Glutamatergic neuron (in vitro differentiated cells): Measurements from ENCODE around the gene USP17L15. TPM values are rescaled to one million over a fixed set of nuclear protein-coding genes. Genes with fewer than 3 reads are reported as not detected.
"Not testable (repeated sequence)": the region's sequence is repeated elsewhere in the genome, so short reads cannot be mapped to it uniquely, and the experiment has no call there.

Experiments used
- DNase-seq: peaks from one replicate; pipeline ENCODE4 v3.0.0; 2022
- H3K27ac Mint-ChIP-seq: one replicate; pipeline ENCODE4 v1.8.0; 2020; ENCODE audit warnings: mild to moderate bottlenecking, mixed read lengths, inconsistent platforms; ENCODE audit not compliant: unreplicated experiment
- H3K27me3 Mint-ChIP-seq: one replicate; pipeline ENCODE4 v1.8.0; 2020; ENCODE audit warnings: mild to moderate bottlenecking, moderate library complexity, mixed read lengths, inconsistent platforms; ENCODE audit not compliant: unreplicated experiment
- H3K36me3 Mint-ChIP-seq: one replicate; pipeline ENCODE4 v1.8.0; 2020; ENCODE audit warnings: mild to moderate bottlenecking, mixed read lengths, inconsistent platforms; ENCODE audit not compliant: unreplicated experiment
- H3K4me1 Mint-ChIP-seq: one replicate; pipeline ENCODE4 v1.8.0; 2020; ENCODE audit warnings: mild to moderate bottlenecking, low read depth, mixed read lengths, inconsistent platforms; ENCODE audit not compliant: unreplicated experiment
- H3K4me3 Mint-ChIP-seq: one replicate; pipeline ENCODE4 v1.8.0; 2020; ENCODE audit warnings: mild to moderate bottlenecking, mixed read lengths, inconsistent platforms; ENCODE audit not compliant: unreplicated experiment
- H3K9me3 Mint-ChIP-seq: one replicate; pipeline ENCODE4 v1.8.0; 2020; ENCODE audit warnings: mild to moderate bottlenecking, moderate library complexity, mixed read lengths, inconsistent platforms; ENCODE audit not compliant: unreplicated experiment
- long read RNA-seq: library from polyadenylated mRNA; unstranded; transcript quantifications from one replicate; pipeline ENCODE4 v2.0.0, GENCODE V29; 2020; ENCODE audit not compliant: unreplicated experiment
- total RNA-seq: library from RNA; stranded (reverse); fragmentation: NEBNext Ultra II Directional; extraction: Animal tissue kit (Norgen Biotek cat#: 25700); gene quantifications from one replicate; pipeline ENCODE4 v1.2.1, GENCODE V29; 2021; ENCODE audit not compliant: unreplicated experiment

USP17L15 gene
- not detected for total RNA-seq
- long read RNA-seq = 0 reads

- not testable (repeated sequence) for H3K9me3 Mint-ChIP-seq, DNase-seq, H3K4me3 Mint-ChIP-seq, H3K36me3 Mint-ChIP-seq, H3K27ac Mint-ChIP-seq, H3K4me1 Mint-ChIP-seq, H3K27me3 Mint-ChIP-seq
Observed at GRCh38 chr4:9234085-9234484, at the start of gene USP17L15. Gene USP17L15, plus strand, starts transcription at chr4:9234385. Its CDS starts 0 bp downstream, at chr4:9234385.

GRCh38 chr4:9210357-9210756 is 23.8 kb upstream of the USP17L15 start, which contains the start of gene USP17L10:
Gene USP17L10, plus strand, starts transcription at chr4:9210657. Its CDS starts 0 bp downstream, at chr4:9210657.
- not testable (repeated sequence) for DNase-seq, H3K36me3 Mint-ChIP-seq, H3K27me3 Mint-ChIP-seq, H3K9me3 Mint-ChIP-seq, H3K4me3 Mint-ChIP-seq, H3K4me1 Mint-ChIP-seq, H3K27ac Mint-ChIP-seq

- not testable (repeated sequence) for H3K4me3 Mint-ChIP-seq, H3K36me3 Mint-ChIP-seq, H3K9me3 Mint-ChIP-seq, H3K27me3 Mint-ChIP-seq, H3K27ac Mint-ChIP-seq, H3K4me1 Mint-ChIP-seq, DNase-seq
Observed at GRCh38 chr4:9214701-9215100, 19.5 kb upstream of the USP17L15 start.

DNA sequence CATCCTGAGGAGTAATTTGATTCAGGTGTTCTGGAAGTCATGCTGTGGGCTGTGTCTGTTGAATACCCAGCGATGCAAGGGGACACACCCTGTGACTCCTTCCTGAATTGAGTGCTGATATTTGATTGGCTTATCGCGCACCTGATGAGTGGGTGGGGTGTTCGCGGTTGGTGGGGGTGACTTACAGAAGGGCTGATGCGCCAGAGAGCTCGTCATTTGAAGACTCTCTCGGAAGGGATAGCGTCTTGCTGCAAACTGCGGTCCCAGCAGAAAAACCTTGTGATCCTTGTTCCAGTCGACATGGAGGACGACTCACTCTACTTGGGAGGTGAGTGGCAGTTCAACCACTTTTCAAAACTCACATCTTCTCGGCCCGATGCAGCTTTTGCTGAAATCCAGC is 19.1 kb upstream of the USP17L15 start, which contains the start of gene USP17L11:
USP17L11 (plus strand) TSS at position 301 of the 400 bp plus-strand sequence; CDS start at position 301, 0 bp downstream.
- not testable (repeated sequence) for H3K4me3 Mint-ChIP-seq, H3K9me3 Mint-ChIP-seq, H3K27ac Mint-ChIP-seq, H3K36me3 Mint-ChIP-seq, H3K4me1 Mint-ChIP-seq, H3K27me3 Mint-ChIP-seq, DNase-seq

GRCh38 chr4:9219852-9220251 is 14.3 kb upstream of the USP17L15 start, which contains the start of gene USP17L12:
Gene USP17L12, plus strand, starts transcription at chr4:9220152. Its CDS starts 0 bp downstream, at chr4:9220152.
- not testable (repeated sequence) for H3K27ac Mint-ChIP-seq, H3K4me3 Mint-ChIP-seq

DNA sequence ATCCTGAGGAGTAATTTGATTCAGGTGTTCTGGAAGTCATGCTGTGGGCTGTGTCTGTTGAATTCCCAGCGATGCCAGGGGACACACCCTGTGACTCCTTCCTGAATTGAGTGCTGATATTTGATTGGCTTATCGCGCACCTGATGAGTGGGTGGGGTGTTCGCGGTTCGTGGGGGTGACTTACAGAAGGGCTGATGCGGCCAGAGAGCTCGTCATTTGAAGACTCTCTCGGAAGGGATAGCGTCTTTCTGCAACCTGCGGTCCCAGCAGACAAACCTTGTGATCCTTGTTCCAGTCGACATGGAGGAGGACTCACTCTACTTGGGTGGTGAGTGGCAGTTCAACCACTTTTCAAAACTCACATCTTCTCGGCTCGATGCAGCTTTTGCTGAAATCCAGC is 9.6 kb upstream of the USP17L15 start, which contains the start of gene USP17L13:
USP17L13 (plus strand) TSS at position 301 of the 400 bp plus-strand sequence; CDS start at position 301, 0 bp downstream.
- not testable (repeated sequence) for DNase-seq, H3K4me3 Mint-ChIP-seq, H3K9me3 Mint-ChIP-seq, H3K36me3 Mint-ChIP-seq, H3K27ac Mint-ChIP-seq, H3K4me1 Mint-ChIP-seq, H3K27me3 Mint-ChIP-seq

More at GRCh38 chr4:9219852-9220251, 14.3 kb upstream of the USP17L15 start, which contains the start of gene USP17L12:
- not testable (repeated sequence) for H3K36me3 Mint-ChIP-seq, H3K9me3 Mint-ChIP-seq, DNase-seq, H3K27me3 Mint-ChIP-seq, H3K4me1 Mint-ChIP-seq

DNA sequence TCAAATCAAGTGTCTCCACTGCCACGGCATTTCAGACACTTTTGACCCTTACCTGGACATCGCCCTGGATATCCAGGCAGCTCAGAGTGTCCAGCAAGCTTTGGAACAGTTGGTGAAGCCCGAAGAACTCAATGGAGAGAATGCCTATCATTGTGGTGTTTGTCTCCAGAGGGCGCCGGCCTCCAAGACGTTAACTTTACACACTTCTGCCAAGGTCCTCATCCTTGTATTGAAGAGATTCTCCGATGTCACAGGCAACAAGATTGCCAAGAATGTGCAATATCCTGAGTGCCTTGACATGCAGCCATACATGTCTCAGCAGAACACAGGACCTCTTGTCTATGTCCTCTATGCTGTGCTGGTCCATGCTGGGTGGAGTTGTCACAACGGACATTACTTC is 3.9 kb upstream of the USP17L15 start:
- DNase-seq, H3K27ac Mint-ChIP-seq, H3K4me3 Mint-ChIP-seq, H3K36me3 Mint-ChIP-seq, H3K9me3 Mint-ChIP-seq, H3K4me1 Mint-ChIP-seq, H3K27me3 Mint-ChIP-seq: not testable (repeated sequence)

- H3K9me3 Mint-ChIP-seq, DNase-seq, H3K36me3 Mint-ChIP-seq, H3K27ac Mint-ChIP-seq, H3K4me3 Mint-ChIP-seq, H3K4me1 Mint-ChIP-seq, H3K27me3 Mint-ChIP-seq: not testable (repeated sequence)
Observed at GRCh38 chr4:9238461-9238860, 4.3 kb downstream of the USP17L15 start.

DNA sequence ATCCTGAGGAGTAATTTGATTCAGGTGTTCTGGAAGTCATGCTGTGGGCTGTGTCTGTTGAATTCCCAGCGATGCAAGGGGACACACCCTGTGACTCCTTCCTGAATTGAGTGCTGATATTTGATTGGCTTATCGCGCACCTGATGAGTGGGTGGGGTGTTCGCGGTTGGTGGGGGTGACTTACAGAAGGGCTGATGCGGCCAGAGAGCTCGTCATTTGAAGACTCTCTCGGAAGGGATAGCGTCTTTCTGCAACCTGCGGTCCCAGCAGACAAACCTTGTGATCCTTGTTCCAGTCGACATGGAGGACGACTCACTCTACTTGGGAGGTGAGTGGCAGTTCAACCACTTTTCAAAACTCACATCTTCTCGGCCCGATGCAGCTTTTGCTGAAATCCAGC is 9.4 kb downstream of the USP17L15 start, which contains the start of gene USP17L17:
USP17L17 (plus strand) TSS at position 301 of the 400 bp plus-strand sequence; CDS start at position 301, 0 bp downstream.
- not testable (repeated sequence) for H3K4me1 Mint-ChIP-seq, H3K27me3 Mint-ChIP-seq, H3K9me3 Mint-ChIP-seq, H3K27ac Mint-ChIP-seq, DNase-seq, H3K36me3 Mint-ChIP-seq, H3K4me3 Mint-ChIP-seq

- not testable (repeated sequence) for H3K27ac Mint-ChIP-seq, H3K9me3 Mint-ChIP-seq, H3K36me3 Mint-ChIP-seq, H3K27me3 Mint-ChIP-seq, H3K4me3 Mint-ChIP-seq, H3K4me1 Mint-ChIP-seq
- peak; percentile 6 for DNase-seq
Observed at GRCh38 chr4:9247953-9248680, 13.9 kb downstream of the USP17L15 start, which contains the start of gene USP17L18. Gene USP17L18, plus strand, starts transcription at chr4:9248630. Its CDS starts 0 bp downstream, at chr4:9248630.

DNA sequence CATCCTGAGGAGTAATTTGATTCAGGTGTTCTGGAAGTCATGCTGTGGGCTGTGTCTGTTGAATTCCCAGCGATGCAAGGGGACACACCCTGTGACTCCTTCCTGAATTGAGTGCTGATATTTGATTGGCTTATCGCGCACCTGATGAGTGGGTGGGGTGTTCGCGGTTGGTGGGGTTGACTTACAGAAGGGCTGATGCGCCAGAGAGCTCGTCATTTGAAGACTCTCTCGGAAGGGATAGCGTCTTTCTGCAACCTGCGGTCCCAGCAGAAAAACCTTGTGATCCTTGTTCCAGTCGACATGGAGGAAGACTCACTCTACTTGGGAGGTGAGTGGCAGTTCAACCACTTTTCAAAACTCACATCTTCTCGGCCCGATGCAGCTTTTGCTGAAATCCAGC is 18.9 kb downstream of the USP17L15 start, which contains the start of gene USP17L19:
USP17L19 (plus strand) TSS at position 301 of the 400 bp plus-strand sequence; CDS start at position 301, 0 bp downstream.
- not testable (repeated sequence) for H3K27ac Mint-ChIP-seq, DNase-seq, H3K36me3 Mint-ChIP-seq, H3K27me3 Mint-ChIP-seq, H3K4me3 Mint-ChIP-seq, H3K4me1 Mint-ChIP-seq, H3K9me3 Mint-ChIP-seq

DNA sequence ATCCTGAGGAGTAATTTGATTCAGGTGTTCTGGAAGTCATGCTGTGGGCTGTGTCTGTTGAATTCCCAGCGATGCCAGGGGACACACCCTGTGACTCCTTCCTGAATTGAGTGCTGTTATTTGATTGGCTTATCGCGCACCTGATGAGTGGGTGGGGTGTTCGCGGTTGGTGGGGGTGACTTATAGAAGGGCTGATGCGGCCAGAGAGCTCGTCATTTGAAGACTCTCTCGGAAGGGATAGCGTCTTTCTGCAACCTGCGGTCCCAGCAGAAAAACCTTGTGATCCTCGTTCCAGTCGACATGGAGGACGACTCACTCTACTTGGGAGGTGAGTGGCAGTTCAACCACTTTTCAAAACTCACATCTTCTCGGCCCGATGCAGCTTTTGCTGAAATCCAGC is 23.6 kb downstream of the USP17L15 start, which contains the start of gene USP17L20:
USP17L20 (plus strand) TSS at position 301 of the 400 bp plus-strand sequence; CDS start at position 301, 0 bp downstream.
- not testable (repeated sequence) for H3K27ac Mint-ChIP-seq, H3K9me3 Mint-ChIP-seq, H3K27me3 Mint-ChIP-seq, DNase-seq, H3K4me1 Mint-ChIP-seq, H3K4me3 Mint-ChIP-seq, H3K36me3 Mint-ChIP-seq
